HEK293 (cell line): ENCODE data around the gene CSGALNACT2.

Source experiments
- GLIS2 ChIP-seq: fragments of 450-650 bp; formaldehyde crosslinking; IDR thresholded peaks from 2 replicates; pipeline ENCODE4 v1.5.1; 2016; ENCODE audit warnings: missing biosample characterization, missing genetic modification characterization
- KLF10 ChIP-seq: fragments of 450-650 bp; IDR thresholded peaks from 2 replicates; pipeline ENCODE4 v1.5.1; 2018; ENCODE audit warnings: missing biosample characterization, mild to moderate bottlenecking, missing genetic modification characterization
- KLF17 ChIP-seq: fragments of 450-650 bp; formaldehyde crosslinking; IDR thresholded peaks from 2 replicates; pipeline ENCODE4 v1.5.1; 2016; ENCODE audit warnings: missing biosample characterization, missing genetic modification characterization
- OSR2 ChIP-seq: fragments of 450-650 bp; formaldehyde crosslinking; IDR thresholded peaks from 2 replicates; pipeline ENCODE4 v1.5.1; 2016; ENCODE audit warnings: missing biosample characterization, missing genetic modification characterization
- PATZ1 ChIP-seq: fragments of 450-650 bp; formaldehyde crosslinking; IDR thresholded peaks from 2 replicates; pipeline ENCODE4 v1.5.1; 2016; ENCODE audit warnings: missing biosample characterization, missing genetic modification characterization
- ZBTB1 ChIP-seq: fragments of 450-650 bp; formaldehyde crosslinking; IDR thresholded peaks from 2 replicates; pipeline ENCODE4 v1.5.1; 2016; ENCODE audit warnings: missing biosample characterization, missing genetic modification characterization
- ZFP69B ChIP-seq: fragments of 450-650 bp; formaldehyde crosslinking; IDR thresholded peaks from 2 replicates; pipeline ENCODE4 v1.5.1; 2016; ENCODE audit warnings: missing biosample characterization, missing genetic modification characterization
- ZNF140 ChIP-seq: fragments of 450-650 bp; formaldehyde crosslinking; IDR thresholded peaks from 2 replicates; pipeline ENCODE4 v1.5.1; 2016; ENCODE audit warnings: missing biosample characterization, missing genetic modification characterization
- ZNF146 ChIP-seq: fragments of 450-650 bp; formaldehyde crosslinking; IDR thresholded peaks from 2 replicates; pipeline ENCODE4 v1.5.1; 2016; ENCODE audit warnings: missing biosample characterization, missing genetic modification characterization
- ZNF148 ChIP-seq: fragments of 450-650 bp; formaldehyde crosslinking; IDR thresholded peaks from 2 replicates; pipeline ENCODE4 v1.5.0; 2017; ENCODE audit warnings: missing biosample characterization, missing genetic modification characterization, borderline replicate concordance
- ZNF2 ChIP-seq: fragments of 450-650 bp; formaldehyde crosslinking; IDR thresholded peaks from 2 replicates; pipeline ENCODE4 v1.5.1; 2016; ENCODE audit warnings: missing biosample characterization, missing genetic modification characterization
- ZNF223 ChIP-seq: fragments of 450-650 bp; formaldehyde crosslinking; IDR thresholded peaks from 2 replicates; pipeline ENCODE4 v1.5.1; 2016; ENCODE audit warnings: missing biosample characterization, missing genetic modification characterization
- ZNF248 ChIP-seq: fragments of 450-650 bp; formaldehyde crosslinking; IDR thresholded peaks from 2 replicates; pipeline ENCODE4 v1.5.1; 2017; ENCODE audit warnings: missing biosample characterization, missing genetic modification characterization
- ZNF423 ChIP-seq: fragments of 450-650 bp; formaldehyde crosslinking; IDR thresholded peaks from 2 replicates; pipeline ENCODE4 v1.5.1; 2016; ENCODE audit warnings: missing biosample characterization, missing genetic modification characterization
- ZNF518A ChIP-seq: fragments of 450-650 bp; formaldehyde crosslinking; conservative IDR thresholded peaks from 2 replicates; pipeline ENCODE4 v1.5.1; 2016; ENCODE audit warnings: low read depth, missing biosample characterization, missing genetic modification characterization
- ZNF521 ChIP-seq: fragments of 450-650 bp; formaldehyde crosslinking; IDR thresholded peaks from 2 replicates; pipeline ENCODE4 v1.5.1; 2017; ENCODE audit warnings: missing biosample characterization, mild to moderate bottlenecking, missing genetic modification characterization
- ZNF571 ChIP-seq: fragments of 450-650 bp; formaldehyde crosslinking; IDR thresholded peaks from 2 replicates; pipeline ENCODE4 v1.5.0; 2017; ENCODE audit warnings: missing biosample characterization, missing genetic modification characterization
- ZNF623 ChIP-seq: fragments of 450-650 bp; formaldehyde crosslinking; IDR thresholded peaks from 2 replicates; pipeline ENCODE4 v1.5.1; 2016; ENCODE audit warnings: missing biosample characterization, missing genetic modification characterization
- ZNF654 ChIP-seq: fragments of 450-650 bp; formaldehyde crosslinking; IDR thresholded peaks from 2 replicates; pipeline ENCODE4 v1.5.1; 2016; ENCODE audit warnings: low read depth, missing biosample characterization, missing genetic modification characterization
- ZSCAN30 ChIP-seq: fragments of 450-650 bp; IDR thresholded peaks from 2 replicates; pipeline ENCODE4 v1.5.1; 2018; ENCODE audit warnings: missing biosample characterization, mild to moderate bottlenecking, missing genetic modification characterization, moderate library complexity
- ZXDB ChIP-seq: fragments of 450-650 bp; formaldehyde crosslinking; IDR thresholded peaks from 2 replicates; pipeline ENCODE4 v1.5.1; 2016; ENCODE audit warnings: missing biosample characterization, missing genetic modification characterization
- TF ChIP-seq, protein P1 (sequence below): fragments of 450-650 bp; formaldehyde crosslinking; IDR thresholded peaks from 2 replicates; pipeline ENCODE4 v1.5.1; 2017; ENCODE audit warnings: missing biosample characterization, missing genetic modification characterization

The CSGALNACT2 gene

GRCh38 chr10:43228783-43229207 lies 90.5 kb downstream of the CSGALNACT2 start (continued):
- TF ChIP-seq, protein P1, sequence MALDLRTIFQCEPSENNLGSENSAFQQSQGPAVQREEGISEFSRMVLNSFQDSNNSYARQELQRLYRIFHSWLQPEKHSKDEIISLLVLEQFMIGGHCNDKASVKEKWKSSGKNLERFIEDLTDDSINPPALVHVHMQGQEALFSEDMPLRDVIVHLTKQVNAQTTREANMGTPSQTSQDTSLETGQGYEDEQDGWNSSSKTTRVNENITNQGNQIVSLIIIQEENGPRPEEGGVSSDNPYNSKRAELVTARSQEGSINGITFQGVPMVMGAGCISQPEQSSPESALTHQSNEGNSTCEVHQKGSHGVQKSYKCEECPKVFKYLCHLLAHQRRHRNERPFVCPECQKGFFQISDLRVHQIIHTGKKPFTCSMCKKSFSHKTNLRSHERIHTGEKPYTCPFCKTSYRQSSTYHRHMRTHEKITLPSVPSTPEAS (tag by site-specific recombination), result no peak
- TF ChIP-seq ZNF571 (tag by site-specific recombination) (no peak), ZNF423 (tag by site-specific recombination) (0 out of 2 replicates have a peak, but pooled peaks have one; percentile 39), ZBTB1 (no peak), GLIS2 (tag by site-specific recombination) (no peak), ZNF518A (tag by site-specific recombination) (no peak), ZXDB (tag by site-specific recombination) (no peak), ZNF654 (tag by site-specific recombination) (no peak), ZSCAN30 (tag by site-specific recombination) (no peak), ZNF146 (no peak; the same call in 1 of the 2 replicates), ZNF2 (0 out of 2 replicates have a peak, but pooled peaks have one; percentile 14), KLF17 (tag by site-specific recombination) (0 out of 2 replicates have a peak, but pooled peaks have one; percentile 15), ZNF140 (no peak), OSR2 (tag by site-specific recombination) (no peak), ZNF623 (tag by site-specific recombination) (no peak), PATZ1 (no peak), ZNF148 (no peak), ZNF223 (peak; percentile 61; the same call in 1 of the 2 replicates), ZNF521 (tag by site-specific recombination) (no peak), ZFP69B (0 out of 2 replicates have a peak, but pooled peaks have one; percentile 26), KLF10 (no peak), ZNF248 (tag by site-specific recombination) (no peak)
